Measurements from ENCODE around the gene TMEM201.

GRCh38 chr1:9549955-9550546 is 38.7 kb upstream of the TMEM201 start:
- TF ChIP-seq BHLHE40 (IDR thresholded peaks at IDR 0.05; ENCODE audit: borderline replicate concordance) (no peak), ZNF384 (IDR thresholded peaks at IDR 0.05) (no peak), FOXM1 (IDR thresholded peaks at IDR 0.05; ENCODE audit: borderline replicate concordance) (no peak), NFRKB (IDR thresholded peaks at IDR 0.05) (no peak), ARNT (IDR thresholded peaks at IDR 0.05) (no peak), ELF4 (IDR thresholded peaks at IDR 0.05) (no peak)
